ENCODE results near the gene SBNO2. TPM values are rescaled to one million over a fixed set of nuclear protein-coding genes. Genes with fewer than 3 reads are reported as not detected.

The SBNO2 gene
- total RNA-seq, 2 experiments from 2014 or later = 26.6 to 43.3 TPM

GRCh38 chr19:1064661-1065605 is 109.1 kb downstream of the SBNO2 start:
- DNase-seq (ENCODE audit: low spot score) = peak; percentile 81
- no TSS peak for BruUV-seq (replicated peaks)
- H3K27ac ChIP-seq (ENCODE audit: low read depth, low read length, poor library complexity, severe bottlenecking) = peak overlapping the region; percentile 25
- peaks cover 23% of the 10 kb centered on the region for H3K79me2 ChIP-seq (ENCODE audit: insufficient read depth, low read depth, low read length)
- no peaks in the 10 kb centered on the region for H3K9me3 ChIP-seq (ENCODE audit: low read length)
- TF ChIP-seq CTCF (conservative IDR thresholded peaks at IDR 0.05; ENCODE audit: low read length) (peak; percentile 78), EZH2phosphoT487 (IDR thresholded peaks at IDR 0.05; ENCODE audit: borderline replicate concordance, low read depth, low read length) (no peak)
- intact Hi-C loops (cut with micrococcal nuclease; ENCODE audit: unreplicated experiment) = loop anchor here (5.0 kb wide), 1 partner anchor 37 kb away; the partner anchor contains the start of gene GPX4
- H4K20me1 ChIP-seq (ENCODE audit: insufficient read depth, low read length) = no peaks in the 10 kb centered on the region
- CTCF ChIA-PET (ENCODE audit: unreplicated experiment) = interaction anchor here (0.6 kb wide), 1 partner anchor 11 kb away, joined by 3 read pairs; no protein-coding TSS in a partner anchor
- H3K4me3 ChIP-seq (ENCODE audit: low read depth, low read length, poor library complexity, severe bottlenecking) = peak overlapping the region; percentile 27
- POLR2A ChIA-PET = interaction anchor here (0.5 to 0.8 kb wide), 3 partner anchors 10 to 411 kb away, joined by 3 to 5 read pairs (median 4); no protein-coding TSS in a partner anchor
- peak overlapping the region; percentile 99 for H3K4me2 ChIP-seq (ENCODE audit: low read length)
- H3K9me2 ChIP-seq (ENCODE audit: insufficient read depth, low read length) = no peaks in the 10 kb centered on the region
- H3K36me3 ChIP-seq (ENCODE audit: insufficient read depth, low read length) = peaks cover 17% of the 10 kb centered on the region; the same call in 1 of the 2 replicates
- H3K4me1 ChIP-seq (ENCODE audit: insufficient read depth, low read length, poor library complexity, severe bottlenecking) = peaks cover 56% of the 10 kb centered on the region
- peak overlapping the region; percentile 16; the same call in 1 of the 2 replicates for H2AFZ ChIP-seq (ENCODE audit: low read length)

- Histone ChIP-seq H3K79me2 (ENCODE audit: insufficient read depth, low read depth, low read length) (peaks cover 14% of the 10 kb centered on the region), H2AFZ (ENCODE audit: low read length) (no peak overlapping the region; the same call in 1 of the 2 replicates), H3K4me3 (ENCODE audit: low read depth, low read length, poor library complexity, severe bottlenecking) (peak overlapping the region; percentile 27), H3K4me2 (ENCODE audit: low read length) (peak overlapping the region; percentile 99), H3K9me2 (ENCODE audit: insufficient read depth, low read length) (no peaks in the 10 kb centered on the region), H3K27ac (ENCODE audit: low read depth, low read length, poor library complexity, severe bottlenecking) (no peak overlapping the region), H3K9me3 (ENCODE audit: low read length) (no peaks in the 10 kb centered on the region), H3K36me3 (ENCODE audit: insufficient read depth, low read length) (peaks cover 9% of the 10 kb centered on the region; the same call in 1 of the 2 replicates), H3K4me1 (ENCODE audit: insufficient read depth, low read length, poor library complexity, severe bottlenecking) (peaks cover 47% of the 10 kb centered on the region), H4K20me1 (ENCODE audit: insufficient read depth, low read length) (no peaks in the 10 kb centered on the region)
- intact Hi-C loops (cut with micrococcal nuclease; ENCODE audit: unreplicated experiment) = no loop called here
- ChIA-PET CTCF (ENCODE audit: unreplicated experiment) (interaction anchor here (0.6 kb wide), 1 partner anchor 12 kb away, joined by 3 read pairs; no protein-coding TSS in a partner anchor), POLR2A (interaction anchor here (0.6 kb wide), 1 partner anchor 28 kb away, joined by 3 read pairs; no protein-coding TSS in a partner anchor)
- DNase-seq (ENCODE audit: low spot score) = peak; percentile 57
- TF ChIP-seq CTCF (conservative IDR thresholded peaks at IDR 0.05; ENCODE audit: low read length) (no peak), EZH2phosphoT487 (IDR thresholded peaks at IDR 0.05; ENCODE audit: borderline replicate concordance, low read depth, low read length) (no peak)
- BruUV-seq (replicated peaks) = no TSS peak
These were observed 110.0 kb downstream of the SBNO2 start for GRCh38 chr19:1063909-1064660.
